GM10847 (cell line): ENCODE data around the gene RELCH.

Experiments used
- POLR2A ChIP-seq: IDR thresholded peaks from 2 replicates; pipeline ENCODE4 v1.6.1; 2011; ENCODE audit not compliant: insufficient read length; ENCODE audit errors: extremely low read depth

The RELCH gene

GRCh38 chr18:62324917-62325805 lies 138.1 kb downstream of the RELCH start, which contains the start of gene TNFRSF11A:
Gene TNFRSF11A, plus strand, starts transcription at chr18:62325310. Its CDS starts 43 bp downstream, at chr18:62325353.
- peak; percentile 35 for TF ChIP-seq POLR2A

- no peak for TF ChIP-seq POLR2A
Observed at GRCh38 chr18:62325806-62326645, 139.0 kb downstream of the RELCH start.

GRCh38 chr18:62326646-62327348 lies 139.7 kb downstream of the RELCH start:
- TF ChIP-seq POLR2A: no peak

- TF ChIP-seq POLR2A: no peak
Observed at GRCh38 chr18:62327977-62328376, 140.9 kb downstream of the RELCH start.

GRCh38 chr18:62328586-62329525 lies 141.8 kb downstream of the RELCH start:
- TF ChIP-seq POLR2A: no peak

GRCh38 chr18:62329691-62330454 lies 142.8 kb downstream of the RELCH start:
- no peak for TF ChIP-seq POLR2A

GRCh38 chr18:62330650-62331049 lies 143.6 kb downstream of the RELCH start:
- no peak for TF ChIP-seq POLR2A

GRCh38 chr18:62331581-62332356 lies 144.7 kb downstream of the RELCH start:
- no peak for TF ChIP-seq POLR2A

- no peak for TF ChIP-seq POLR2A
Observed at GRCh38 chr18:62332431-62332830, 145.4 kb downstream of the RELCH start.

GRCh38 chr18:62332964-62333695 lies 146.1 kb downstream of the RELCH start:
- no peak for TF ChIP-seq POLR2A

GRCh38 chr18:62334120-62334519 lies 147.1 kb downstream of the RELCH start:
- no peak for TF ChIP-seq POLR2A

- no peak for TF ChIP-seq POLR2A
Observed at GRCh38 chr18:62335494-62335893, 148.4 kb downstream of the RELCH start.
